Measurements from ENCODE around the gene LRRK2. TPM values are rescaled to one million over a fixed set of nuclear protein-coding genes. Genes with fewer than 3 reads are reported as not detected.
"Not testable (repeated sequence)": the region's sequence is repeated elsewhere in the genome, so short reads cannot be mapped to it uniquely, and the experiment has no call there.

LRRK2 gene
- total RNA-seq, 1 donor from 2014 or later = not detected

DNA sequence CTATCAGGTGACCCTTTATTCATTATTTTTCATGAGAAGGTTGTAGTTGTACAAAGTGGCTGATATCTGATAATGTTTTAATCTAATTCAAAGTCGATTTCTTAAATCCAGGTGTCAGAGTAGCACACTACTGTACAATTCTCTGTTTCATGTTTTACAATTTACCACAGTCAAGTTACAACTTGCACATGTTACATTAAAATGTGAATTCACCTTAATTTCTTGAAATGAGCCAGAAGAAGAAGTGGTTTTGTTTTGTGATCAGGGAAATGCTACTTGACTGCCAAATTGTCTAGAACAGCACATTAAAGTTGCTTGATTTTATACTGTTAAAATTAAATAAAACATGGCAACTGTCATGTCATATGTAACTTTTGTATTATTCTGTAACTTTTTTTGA is 23.2 kb downstream of the LRRK2 start:
- no peak for DNase-seq
- Mint-ChIP-seq H3K27ac (ENCODE audit: unreplicated experiment) (no peak overlapping the region), H3K4me3 (ENCODE audit: unreplicated experiment) (no peak overlapping the region), H3K36me3 (ENCODE audit: unreplicated experiment) (no peaks in the 10 kb centered on the region), H3K9me3 (ENCODE audit: unreplicated experiment) (no peaks in the 10 kb centered on the region), H3K27me3 (ENCODE audit: unreplicated experiment) (no peaks in the 10 kb centered on the region), H3K4me1 (ENCODE audit: low read depth, unreplicated experiment) (no peaks in the 10 kb centered on the region)
- TF ChIP-seq, protein P1, sequence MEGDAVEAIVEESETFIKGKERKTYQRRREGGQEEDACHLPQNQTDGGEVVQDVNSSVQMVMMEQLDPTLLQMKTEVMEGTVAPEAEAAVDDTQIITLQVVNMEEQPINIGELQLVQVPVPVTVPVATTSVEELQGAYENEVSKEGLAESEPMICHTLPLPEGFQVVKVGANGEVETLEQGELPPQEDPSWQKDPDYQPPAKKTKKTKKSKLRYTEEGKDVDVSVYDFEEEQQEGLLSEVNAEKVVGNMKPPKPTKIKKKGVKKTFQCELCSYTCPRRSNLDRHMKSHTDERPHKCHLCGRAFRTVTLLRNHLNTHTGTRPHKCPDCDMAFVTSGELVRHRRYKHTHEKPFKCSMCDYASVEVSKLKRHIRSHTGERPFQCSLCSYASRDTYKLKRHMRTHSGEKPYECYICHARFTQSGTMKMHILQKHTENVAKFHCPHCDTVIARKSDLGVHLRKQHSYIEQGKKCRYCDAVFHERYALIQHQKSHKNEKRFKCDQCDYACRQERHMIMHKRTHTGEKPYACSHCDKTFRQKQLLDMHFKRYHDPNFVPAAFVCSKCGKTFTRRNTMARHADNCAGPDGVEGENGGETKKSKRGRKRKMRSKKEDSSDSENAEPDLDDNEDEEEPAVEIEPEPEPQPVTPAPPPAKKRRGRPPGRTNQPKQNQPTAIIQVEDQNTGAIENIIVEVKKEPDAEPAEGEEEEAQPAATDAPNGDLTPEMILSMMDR (IDR thresholded peaks at IDR 0.05; ENCODE audit: partially characterized antibody, unreplicated experiment) = no peak

DNA sequence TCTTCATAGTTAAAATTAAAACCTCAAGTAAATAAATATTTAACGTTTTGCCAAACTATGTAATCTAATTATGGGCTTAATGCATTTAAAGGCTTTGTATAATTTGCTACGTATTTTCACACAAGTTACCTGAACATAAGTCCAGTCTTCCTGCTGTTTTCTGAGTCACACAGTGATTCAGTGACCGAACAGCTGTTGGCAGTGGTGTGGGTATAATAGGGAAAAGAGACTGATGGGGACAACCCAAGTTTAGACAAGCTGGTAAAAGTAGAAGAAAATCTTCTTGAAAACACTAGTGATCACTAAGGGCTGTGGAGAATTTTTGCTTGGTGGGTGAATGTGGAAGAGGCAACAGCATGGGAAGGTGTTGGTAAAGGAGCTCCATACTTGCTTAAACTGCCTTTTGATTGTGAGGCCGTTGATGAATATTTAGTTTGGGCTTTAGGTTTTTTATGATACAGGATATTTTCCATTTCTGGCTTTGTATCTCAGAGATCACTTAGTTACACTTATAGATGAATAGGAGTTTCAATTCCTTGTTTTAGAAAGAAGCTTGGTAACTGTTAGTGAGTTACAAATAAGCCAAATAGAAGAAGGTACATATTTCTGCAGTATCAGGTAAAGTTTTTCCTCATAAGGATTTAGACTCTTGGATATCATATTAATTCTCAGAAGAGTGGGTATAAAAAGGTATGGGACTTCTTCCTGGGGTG is 23.9 kb downstream of the LRRK2 start:
- DNase-seq = no peak
- H3K27ac Mint-ChIP-seq (ENCODE audit: unreplicated experiment) = no peak overlapping the region
- H3K9me3 Mint-ChIP-seq (ENCODE audit: unreplicated experiment) = no peaks in the 10 kb centered on the region
- H3K4me1 Mint-ChIP-seq (ENCODE audit: low read depth, unreplicated experiment) = no peaks in the 10 kb centered on the region
- no peak overlapping the region for H3K4me3 Mint-ChIP-seq (ENCODE audit: unreplicated experiment)
- H3K27me3 Mint-ChIP-seq (ENCODE audit: unreplicated experiment) = no peaks in the 10 kb centered on the region
- no peaks in the 10 kb centered on the region for H3K36me3 Mint-ChIP-seq (ENCODE audit: unreplicated experiment)
- TF ChIP-seq, protein P1 (IDR thresholded peaks at IDR 0.05; ENCODE audit: partially characterized antibody, unreplicated experiment) = no peak

DNA sequence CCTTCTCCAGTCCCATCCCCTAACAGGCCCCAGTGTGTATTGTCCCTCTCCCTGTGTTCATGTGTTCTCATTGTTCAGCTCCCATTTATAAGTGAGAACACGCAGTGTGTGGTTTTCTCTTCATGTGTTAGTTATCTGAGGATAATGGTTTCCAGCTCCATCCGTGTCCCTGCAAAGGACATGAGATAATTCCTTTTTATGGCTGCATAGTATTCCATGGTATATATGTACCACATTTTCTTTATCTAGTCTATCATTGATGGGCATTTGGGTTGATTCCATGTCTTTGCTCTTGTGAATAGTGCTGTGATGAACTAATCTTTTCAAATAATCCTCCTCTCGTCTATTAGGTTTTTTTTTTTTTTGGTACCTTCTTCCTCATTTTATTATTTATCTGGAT is 25.9 kb downstream of the LRRK2 start:
- not testable (repeated sequence) for H3K27me3 Mint-ChIP-seq (ENCODE audit: unreplicated experiment); H3K4me3 Mint-ChIP-seq (ENCODE audit: unreplicated experiment); H3K4me1 Mint-ChIP-seq (ENCODE audit: low read depth, unreplicated experiment); H3K27ac Mint-ChIP-seq (ENCODE audit: unreplicated experiment); H3K36me3 Mint-ChIP-seq (ENCODE audit: unreplicated experiment); H3K9me3 Mint-ChIP-seq (ENCODE audit: unreplicated experiment); DNase-seq

DNA sequence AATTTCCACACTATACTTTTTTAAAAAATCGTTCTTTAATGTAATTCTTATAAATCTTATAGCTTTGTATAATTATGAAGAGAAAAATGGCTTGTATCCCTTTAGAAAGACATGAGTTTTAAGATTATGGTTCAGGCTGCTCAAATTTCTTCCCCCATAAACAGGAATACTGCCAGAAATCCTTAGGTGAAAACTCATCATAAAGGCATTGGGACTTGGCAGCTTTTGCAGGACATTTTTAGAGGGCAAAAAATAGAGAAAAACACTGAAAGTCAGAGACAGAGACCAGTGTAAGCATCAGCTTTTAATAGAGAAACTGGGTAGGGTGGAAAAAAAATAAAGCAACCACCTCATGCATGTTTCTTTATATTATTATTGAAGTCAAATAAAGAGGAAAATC is 29.1 kb downstream of the LRRK2 start:
- Mint-ChIP-seq H3K27ac (ENCODE audit: unreplicated experiment) (no peak overlapping the region), H3K4me1 (ENCODE audit: low read depth, unreplicated experiment) (no peaks in the 10 kb centered on the region), H3K4me3 (ENCODE audit: unreplicated experiment) (no peak overlapping the region), H3K36me3 (ENCODE audit: unreplicated experiment) (no peaks in the 10 kb centered on the region), H3K27me3 (ENCODE audit: unreplicated experiment) (no peaks in the 10 kb centered on the region), H3K9me3 (ENCODE audit: unreplicated experiment) (no peaks in the 10 kb centered on the region)
- DNase-seq = no peak
- TF ChIP-seq, protein P1 (IDR thresholded peaks at IDR 0.05; ENCODE audit: partially characterized antibody, unreplicated experiment) = no peak

DNA sequence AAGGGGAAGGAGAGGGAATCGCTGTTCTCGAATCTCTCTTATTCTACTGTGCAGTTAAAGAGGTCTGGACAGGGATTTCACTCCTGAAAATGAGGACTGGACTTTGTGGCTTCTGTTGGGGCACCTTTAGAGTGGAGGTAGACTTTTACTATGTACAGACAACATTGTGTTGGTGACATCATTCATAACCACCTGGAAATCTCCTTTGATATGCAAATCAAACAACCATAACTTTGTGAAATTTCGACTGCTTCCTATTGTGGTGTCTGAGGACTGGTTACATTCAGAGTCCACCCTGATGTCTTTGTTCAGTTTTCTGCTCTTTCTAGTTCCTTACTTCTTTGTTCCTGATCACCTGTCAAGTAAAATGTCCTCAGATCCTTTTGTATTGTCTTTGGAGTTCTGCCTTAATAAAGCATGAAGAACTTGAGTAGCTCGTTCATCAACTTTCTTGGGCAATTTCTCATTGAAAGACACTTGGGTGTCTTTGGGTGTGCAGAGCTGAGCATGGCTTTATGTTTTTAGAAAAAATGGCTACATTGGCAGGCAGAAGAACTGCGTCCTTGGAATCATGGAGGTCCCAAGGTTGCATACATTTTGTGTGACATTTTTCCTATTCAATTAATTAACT is 29.8 kb downstream of the LRRK2 start:
- Mint-ChIP-seq H3K27ac (ENCODE audit: unreplicated experiment) (no peak overlapping the region), H3K36me3 (ENCODE audit: unreplicated experiment) (no peaks in the 10 kb centered on the region), H3K4me3 (ENCODE audit: unreplicated experiment) (no peak overlapping the region), H3K27me3 (ENCODE audit: unreplicated experiment) (no peaks in the 10 kb centered on the region), H3K4me1 (ENCODE audit: low read depth, unreplicated experiment) (no peaks in the 10 kb centered on the region), H3K9me3 (ENCODE audit: unreplicated experiment) (no peaks in the 10 kb centered on the region)
- DNase-seq = no peak
- TF ChIP-seq, protein P1 (IDR thresholded peaks at IDR 0.05; ENCODE audit: partially characterized antibody, unreplicated experiment) = no peak

Measured in glutamatergic neuron (in vitro differentiated cells).